ENCODE measurements around the gene TNFRSF12A. TPM values are rescaled to one million over a fixed set of nuclear protein-coding genes. Genes with fewer than 3 reads are reported as not detected.
A peak's percentile ranks its signal among the peaks of the same experiment; 100 is the strongest.

Gene TNFRSF12A
- total RNA-seq, 1 experiment from 2014 or later: 78.9 TPM

- peaks cover 55% of the 10 kb centered on the region for H3K4me1 Mint-ChIP-seq
- no peaks in the 10 kb centered on the region for H3K36me3 Mint-ChIP-seq
- no peaks in the 10 kb centered on the region for H3K27me3 Mint-ChIP-seq (ENCODE audit: low read depth)
- POLR2A ChIA-PET: interaction anchor here (0.7 to 13.9 kb wide), 12 partner anchors 9 to 92 kb away, joined by 3 to 502 read pairs (median 3); partner anchors contain the start of genes CLDN6, HCFC1R1, KREMEN2 and PKMYT1
- H3K4me3 Mint-ChIP-seq: peak overlapping the region; percentile 74
- TF ChIP-seq ATF6 (CRISPR knock-in tag; IDR thresholded peaks at IDR 0.05) (no peak), ZNF671 (CRISPR knock-in tag; IDR thresholded peaks at IDR 0.05) (no peak; the same call in 1 of the 2 replicates), FOXP4 (CRISPR knock-in tag; IDR thresholded peaks at IDR 0.05) (peak; percentile 21; the same call in 1 of the 2 replicates), TP53 (CRISPR knock-in tag; IDR thresholded peaks at IDR 0.05) (no peak), FOXP1 (CRISPR knock-in tag; IDR thresholded peaks at IDR 0.05; ENCODE audit: borderline replicate concordance) (no peak), CREB1 (CRISPR knock-in tag; IDR thresholded peaks at IDR 0.05) (no peak), STAT6 (CRISPR knock-in tag; conservative IDR thresholded peaks at IDR 0.05; ENCODE audit: low read depth) (no peak), USF1 (CRISPR knock-in tag; IDR thresholded peaks at IDR 0.05) (0 out of 2 replicates have a peak, but pooled peaks have one; percentile 23), ZNF423 (CRISPR knock-in tag; IDR thresholded peaks at IDR 0.05) (0 out of 2 replicates have a peak, but pooled peaks have one; percentile 39), HMGA2 (CRISPR knock-in tag; IDR thresholded peaks at IDR 0.05) (no peak)
- TF ChIP-seq, protein P1, sequence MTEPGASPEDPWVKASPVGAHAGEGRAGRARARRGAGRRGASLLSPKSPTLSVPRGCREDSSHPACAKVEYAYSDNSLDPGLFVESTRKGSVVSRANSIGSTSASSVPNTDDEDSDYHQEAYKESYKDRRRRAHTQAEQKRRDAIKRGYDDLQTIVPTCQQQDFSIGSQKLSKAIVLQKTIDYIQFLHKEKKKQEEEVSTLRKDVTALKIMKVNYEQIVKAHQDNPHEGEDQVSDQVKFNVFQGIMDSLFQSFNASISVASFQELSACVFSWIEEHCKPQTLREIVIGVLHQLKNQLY (CRISPR knock-in tag; IDR thresholded peaks at IDR 0.05): no peak
- CTCF ChIA-PET: interaction anchor here (0.9 to 13.4 kb wide), 12 partner anchors 14 to 143 kb away, joined by 3 to 360 read pairs (median 4); partner anchors contain the start of genes CLDN6, HCFC1R1, KREMEN2 and PAQR4
- DNase-seq (ENCODE audit: low spot score): no peak
- H3K9me3 Mint-ChIP-seq: no peaks in the 10 kb centered on the region
- ATAC-seq: no peak
- H3K27ac Mint-ChIP-seq: peak overlapping the region; percentile 100
These were observed 12.9 kb upstream of the TNFRSF12A start for GRCh38 chr16:3007059-3007956.

DNA sequence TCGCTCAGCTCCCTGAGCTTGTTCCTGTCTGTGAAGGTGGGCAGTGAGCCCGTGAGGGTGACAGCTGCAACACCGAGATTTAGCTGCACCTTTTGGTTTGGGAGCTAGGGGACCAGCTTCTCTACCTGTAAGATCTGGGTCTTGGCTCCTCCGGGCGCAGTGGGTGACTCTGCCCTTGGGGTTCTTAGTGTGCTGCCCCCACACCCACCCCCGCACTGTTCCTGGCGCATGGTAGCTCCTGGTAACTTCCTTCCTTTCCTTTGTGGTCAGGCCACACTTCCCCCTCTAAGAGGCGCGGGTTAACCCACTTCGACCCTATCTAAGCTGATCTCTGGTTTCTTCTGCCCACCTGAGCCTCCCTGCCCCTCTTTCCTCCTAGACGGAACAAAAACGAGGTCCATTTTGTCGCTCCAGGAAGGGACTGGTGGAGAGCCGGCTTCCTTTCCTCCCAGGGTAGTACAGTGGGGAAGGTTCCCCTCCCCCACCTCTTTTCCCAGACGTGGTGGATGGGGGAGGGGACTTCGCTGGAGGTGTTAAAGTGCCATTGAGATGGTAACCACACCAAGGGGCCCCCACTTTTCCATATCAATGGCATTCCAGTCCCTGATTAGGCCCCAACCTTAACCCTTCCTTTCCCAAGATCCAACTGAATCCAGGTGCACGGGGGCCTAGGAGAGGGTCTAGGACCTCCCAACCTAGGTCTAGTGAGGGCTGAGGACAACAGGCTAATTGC, 12.0 kb upstream of the TNFRSF12A start:
- ATAC-seq (peak; percentile 33), DNase-seq (ENCODE audit: low spot score) (peak; percentile 89)
- ChIA-PET CTCF (interaction anchor here (0.6 to 13.4 kb wide), 13 partner anchors 13 to 142 kb away, joined by 3 to 360 read pairs (median 4); partner anchors contain the start of genes CLDN6, HCFC1R1, KREMEN2 and PAQR4), POLR2A (interaction anchor here (0.7 to 13.9 kb wide), 13 partner anchors 10 to 91 kb away, joined by 3 to 502 read pairs (median 3); partner anchors contain the start of genes CLDN6, HCFC1R1, KREMEN2 and PKMYT1)
- Mint-ChIP-seq H3K27me3 (ENCODE audit: low read depth) (no peaks in the 10 kb centered on the region), H3K36me3 (no peaks in the 10 kb centered on the region), H3K9me3 (no peaks in the 10 kb centered on the region), H3K4me1 (peaks cover 62% of the 10 kb centered on the region), H3K4me3 (peak overlapping the region; percentile 74), H3K27ac (peak overlapping the region; percentile 100)
- TF ChIP-seq GTF2I (CRISPR knock-in tag; conservative IDR thresholded peaks at IDR 0.05) (peak; percentile 91), ATF6 (CRISPR knock-in tag; IDR thresholded peaks at IDR 0.05) (no peak), HMGA2 (CRISPR knock-in tag; IDR thresholded peaks at IDR 0.05) (no peak), TEAD4 (CRISPR knock-in tag; IDR thresholded peaks at IDR 0.05) (peak; percentile 90), ETV6 (CRISPR knock-in tag; IDR thresholded peaks at IDR 0.05) (peak; percentile 96)
- TF ChIP-seq, protein P2, sequence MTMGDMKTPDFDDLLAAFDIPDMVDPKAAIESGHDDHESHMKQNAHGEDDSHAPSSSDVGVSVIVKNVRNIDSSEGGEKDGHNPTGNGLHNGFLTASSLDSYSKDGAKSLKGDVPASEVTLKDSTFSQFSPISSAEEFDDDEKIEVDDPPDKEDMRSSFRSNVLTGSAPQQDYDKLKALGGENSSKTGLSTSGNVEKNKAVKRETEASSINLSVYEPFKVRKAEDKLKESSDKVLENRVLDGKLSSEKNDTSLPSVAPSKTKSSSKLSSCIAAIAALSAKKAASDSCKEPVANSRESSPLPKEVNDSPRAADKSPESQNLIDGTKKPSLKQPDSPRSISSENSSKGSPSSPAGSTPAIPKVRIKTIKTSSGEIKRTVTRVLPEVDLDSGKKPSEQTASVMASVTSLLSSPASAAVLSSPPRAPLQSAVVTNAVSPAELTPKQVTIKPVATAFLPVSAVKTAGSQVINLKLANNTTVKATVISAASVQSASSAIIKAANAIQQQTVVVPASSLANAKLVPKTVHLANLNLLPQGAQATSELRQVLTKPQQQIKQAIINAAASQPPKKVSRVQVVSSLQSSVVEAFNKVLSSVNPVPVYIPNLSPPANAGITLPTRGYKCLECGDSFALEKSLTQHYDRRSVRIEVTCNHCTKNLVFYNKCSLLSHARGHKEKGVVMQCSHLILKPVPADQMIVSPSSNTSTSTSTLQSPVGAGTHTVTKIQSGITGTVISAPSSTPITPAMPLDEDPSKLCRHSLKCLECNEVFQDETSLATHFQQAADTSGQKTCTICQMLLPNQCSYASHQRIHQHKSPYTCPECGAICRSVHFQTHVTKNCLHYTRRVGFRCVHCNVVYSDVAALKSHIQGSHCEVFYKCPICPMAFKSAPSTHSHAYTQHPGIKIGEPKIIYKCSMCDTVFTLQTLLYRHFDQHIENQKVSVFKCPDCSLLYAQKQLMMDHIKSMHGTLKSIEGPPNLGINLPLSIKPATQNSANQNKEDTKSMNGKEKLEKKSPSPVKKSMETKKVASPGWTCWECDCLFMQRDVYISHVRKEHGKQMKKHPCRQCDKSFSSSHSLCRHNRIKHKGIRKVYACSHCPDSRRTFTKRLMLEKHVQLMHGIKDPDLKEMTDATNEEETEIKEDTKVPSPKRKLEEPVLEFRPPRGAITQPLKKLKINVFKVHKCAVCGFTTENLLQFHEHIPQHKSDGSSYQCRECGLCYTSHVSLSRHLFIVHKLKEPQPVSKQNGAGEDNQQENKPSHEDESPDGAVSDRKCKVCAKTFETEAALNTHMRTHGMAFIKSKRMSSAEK (CRISPR knock-in tag; IDR thresholded peaks at IDR 0.05; ENCODE audit: borderline replicate concordance): 0 out of 2 replicates have a peak, but pooled peaks have one; percentile 25
